GM19035 (cell line): ENCODE results near the gene IGFBP6.

Experiments used
- ATAC-seq: cut with Tn5 transposase; IDR thresholded peaks from one replicate; pipeline ENCODE4 v1.9.1; 2021; ENCODE audit not compliant: unreplicated experiment

Gene IGFBP6

GRCh38 chr12:53059434-53060063, 37.9 kb upstream of the IGFBP6 start:
- ATAC-seq = no peak

GRCh38 chr12:53060064-53060720, 37.3 kb upstream of the IGFBP6 start:
- ATAC-seq = no peak

- ATAC-seq = no peak
Measured at GRCh38 chr12:53060721-53061276, 36.7 kb upstream of the IGFBP6 start.

GRCh38 chr12:53061404-53062010, 36.0 kb upstream of the IGFBP6 start:
- no peak for ATAC-seq

- ATAC-seq = no peak
Measured at GRCh38 chr12:53062011-53062961, 35.2 kb upstream of the IGFBP6 start.

GRCh38 chr12:53062977-53063707, 34.3 kb upstream of the IGFBP6 start:
- ATAC-seq = no peak

GRCh38 chr12:53063708-53064612, 33.5 kb upstream of the IGFBP6 start:
- ATAC-seq = no peak

- ATAC-seq = no peak
Measured at GRCh38 chr12:53064613-53065436, 32.6 kb upstream of the IGFBP6 start.

GRCh38 chr12:53065470-53065869, 32.0 kb upstream of the IGFBP6 start:
- no peak for ATAC-seq

GRCh38 chr12:53065975-53066931, 31.2 kb upstream of the IGFBP6 start:
- ATAC-seq = no peak

GRCh38 chr12:53067074-53067992, 30.1 kb upstream of the IGFBP6 start:
- no peak for ATAC-seq

- ATAC-seq = no peak
Measured at GRCh38 chr12:53067993-53068770, 29.3 kb upstream of the IGFBP6 start.

GRCh38 chr12:53068811-53069585, 28.5 kb upstream of the IGFBP6 start:
- no peak for ATAC-seq

GRCh38 chr12:53069621-53070410, 27.7 kb upstream of the IGFBP6 start:
- no peak for ATAC-seq
